ENCODE results near the gene TMEM204.

DNA sequence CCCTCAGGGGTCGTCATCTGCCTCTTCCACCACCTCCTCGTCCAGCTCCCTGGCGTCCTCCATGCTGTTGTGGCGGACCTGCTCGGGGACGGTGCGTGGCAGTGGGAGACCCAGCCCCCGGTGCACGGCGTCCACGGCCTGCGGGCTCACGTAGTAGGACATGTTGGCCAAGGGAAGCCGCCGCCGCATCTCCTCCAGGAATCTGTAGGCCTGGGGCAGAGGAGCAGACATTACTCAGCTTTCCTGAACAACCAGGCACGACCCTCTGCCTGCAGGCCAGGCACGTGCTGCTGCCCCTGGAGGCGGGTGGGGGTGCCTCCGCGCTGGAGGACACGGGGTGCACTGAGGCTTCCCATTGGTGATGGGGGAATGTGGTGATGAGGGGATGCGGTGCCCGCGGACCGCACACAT lies 22.5 kb upstream of the TMEM204 start:
- no peak for TF ChIP-seq CTCF (IDR thresholded peaks at IDR 0.05)
- TF ChIP-seq POLR2AphosphoS5 (IDR thresholded peaks at IDR 0.05; ENCODE audit: low read depth, low read length), result no peak
- TF ChIP-seq, protein P1, sequence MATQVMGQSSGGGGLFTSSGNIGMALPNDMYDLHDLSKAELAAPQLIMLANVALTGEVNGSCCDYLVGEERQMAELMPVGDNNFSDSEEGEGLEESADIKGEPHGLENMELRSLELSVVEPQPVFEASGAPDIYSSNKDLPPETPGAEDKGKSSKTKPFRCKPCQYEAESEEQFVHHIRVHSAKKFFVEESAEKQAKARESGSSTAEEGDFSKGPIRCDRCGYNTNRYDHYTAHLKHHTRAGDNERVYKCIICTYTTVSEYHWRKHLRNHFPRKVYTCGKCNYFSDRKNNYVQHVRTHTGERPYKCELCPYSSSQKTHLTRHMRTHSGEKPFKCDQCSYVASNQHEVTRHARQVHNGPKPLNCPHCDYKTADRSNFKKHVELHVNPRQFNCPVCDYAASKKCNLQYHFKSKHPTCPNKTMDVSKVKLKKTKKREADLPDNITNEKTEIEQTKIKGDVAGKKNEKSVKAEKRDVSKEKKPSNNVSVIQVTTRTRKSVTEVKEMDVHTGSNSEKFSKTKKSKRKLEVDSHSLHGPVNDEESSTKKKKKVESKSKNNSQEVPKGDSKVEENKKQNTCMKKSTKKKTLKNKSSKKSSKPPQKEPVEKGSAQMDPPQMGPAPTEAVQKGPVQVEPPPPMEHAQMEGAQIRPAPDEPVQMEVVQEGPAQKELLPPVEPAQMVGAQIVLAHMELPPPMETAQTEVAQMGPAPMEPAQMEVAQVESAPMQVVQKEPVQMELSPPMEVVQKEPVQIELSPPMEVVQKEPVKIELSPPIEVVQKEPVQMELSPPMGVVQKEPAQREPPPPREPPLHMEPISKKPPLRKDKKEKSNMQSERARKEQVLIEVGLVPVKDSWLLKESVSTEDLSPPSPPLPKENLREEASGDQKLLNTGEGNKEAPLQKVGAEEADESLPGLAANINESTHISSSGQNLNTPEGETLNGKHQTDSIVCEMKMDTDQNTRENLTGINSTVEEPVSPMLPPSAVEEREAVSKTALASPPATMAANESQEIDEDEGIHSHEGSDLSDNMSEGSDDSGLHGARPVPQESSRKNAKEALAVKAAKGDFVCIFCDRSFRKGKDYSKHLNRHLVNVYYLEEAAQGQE (IDR thresholded peaks at IDR 0.05; ENCODE audit: low read depth, low read length), result no peak
- no peak for TF ChIP-seq NRF1 (IDR thresholded peaks at IDR 0.05; ENCODE audit: low read depth, low read length)
- TF ChIP-seq GATA2 (CRISPR knock-in tag; IDR thresholded peaks at IDR 0.05), result no peak
- TF ChIP-seq RAD21 (IDR thresholded peaks at IDR 0.05; ENCODE audit: low read length), result no peak
- no peak for TF ChIP-seq EP300 (IDR thresholded peaks at IDR 0.05; ENCODE audit: borderline replicate concordance in 1 of 2, low read depth in 1 of 2, low read length in 1 of 2)
- TF ChIP-seq PBX3 (IDR thresholded peaks at IDR 0.05), result no peak
- no peak for TF ChIP-seq JUND (IDR thresholded peaks at IDR 0.05)
- TF ChIP-seq, protein P2, sequence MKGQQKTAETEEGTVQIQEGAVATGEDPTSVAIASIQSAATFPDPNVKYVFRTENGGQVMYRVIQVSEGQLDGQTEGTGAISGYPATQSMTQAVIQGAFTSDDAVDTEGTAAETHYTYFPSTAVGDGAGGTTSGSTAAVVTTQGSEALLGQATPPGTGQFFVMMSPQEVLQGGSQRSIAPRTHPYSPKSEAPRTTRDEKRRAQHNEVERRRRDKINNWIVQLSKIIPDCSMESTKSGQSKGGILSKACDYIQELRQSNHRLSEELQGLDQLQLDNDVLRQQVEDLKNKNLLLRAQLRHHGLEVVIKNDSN (IDR thresholded peaks at IDR 0.05; ENCODE audit: borderline replicate concordance, low read depth), result no peak
